Endometrial microvascular endothelial cells (primary cell): ENCODE measurements around the gene HS3ST6. TPM values are rescaled to one million over a fixed set of nuclear protein-coding genes. Genes with fewer than 3 reads are reported as not detected.
"Not testable (repeated sequence)": the region's sequence is repeated elsewhere in the genome, so short reads cannot be mapped to it uniquely, and the experiment has no call there.

Experiments used
- in situ Hi-C: cut with HindIII; loops from 2 replicates; pipeline ENCODE4 v1.10.0; 2017; ENCODE audit warnings: low sequenced_read_pairs, low pct_unique_long_range_greater_than_20kb; ENCODE audit errors: inconsistent ontology term
- total RNA-seq: library from RNA; depleted of rRNA; stranded (reverse); fragments of >200 nt; gene quantifications from one replicate; pipeline ENCODE4 v1.2.3, GENCODE V29; 2015; ENCODE audit errors: inconsistent ontology term

Gene HS3ST6
- total RNA-seq, 1 donor from 2014 or later = not detected

DNA sequence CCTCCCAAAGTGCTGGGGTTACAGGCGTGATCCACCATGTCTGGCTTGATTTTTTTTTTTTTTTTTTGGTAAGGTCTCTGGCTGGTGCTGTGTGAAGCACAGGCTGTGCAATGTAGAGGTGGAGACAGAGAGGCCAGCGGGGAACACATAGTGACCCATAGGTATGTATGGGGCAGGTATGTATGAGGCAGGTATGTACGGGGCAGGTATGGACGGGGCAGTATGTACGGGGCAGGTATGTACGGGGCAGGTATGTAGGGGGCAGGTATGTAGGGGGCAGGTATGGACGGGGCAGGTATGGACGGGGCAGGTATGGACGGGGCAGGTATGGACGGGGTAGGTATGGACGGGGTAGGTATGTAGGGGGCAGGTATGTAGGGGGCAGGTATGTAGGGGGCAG is 31.3 kb upstream of the HS3ST6 start:
- in situ Hi-C loops = no loop called here

DNA sequence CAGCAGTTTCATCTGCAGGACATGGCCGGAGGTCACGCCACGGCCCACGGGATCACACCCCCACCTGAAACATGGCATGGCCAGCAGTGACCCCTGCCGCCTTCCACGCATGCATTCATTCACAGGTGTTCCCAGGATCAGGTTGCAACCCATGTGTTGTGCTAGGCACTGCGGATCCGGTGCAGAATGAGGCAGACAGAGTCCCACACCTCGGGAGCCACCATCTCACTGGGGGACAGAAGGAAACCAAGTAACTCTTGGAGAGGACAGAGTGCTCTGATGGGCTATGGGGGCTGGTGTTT is 29.1 kb upstream of the HS3ST6 start:
- in situ Hi-C loops = no loop called here

DNA sequence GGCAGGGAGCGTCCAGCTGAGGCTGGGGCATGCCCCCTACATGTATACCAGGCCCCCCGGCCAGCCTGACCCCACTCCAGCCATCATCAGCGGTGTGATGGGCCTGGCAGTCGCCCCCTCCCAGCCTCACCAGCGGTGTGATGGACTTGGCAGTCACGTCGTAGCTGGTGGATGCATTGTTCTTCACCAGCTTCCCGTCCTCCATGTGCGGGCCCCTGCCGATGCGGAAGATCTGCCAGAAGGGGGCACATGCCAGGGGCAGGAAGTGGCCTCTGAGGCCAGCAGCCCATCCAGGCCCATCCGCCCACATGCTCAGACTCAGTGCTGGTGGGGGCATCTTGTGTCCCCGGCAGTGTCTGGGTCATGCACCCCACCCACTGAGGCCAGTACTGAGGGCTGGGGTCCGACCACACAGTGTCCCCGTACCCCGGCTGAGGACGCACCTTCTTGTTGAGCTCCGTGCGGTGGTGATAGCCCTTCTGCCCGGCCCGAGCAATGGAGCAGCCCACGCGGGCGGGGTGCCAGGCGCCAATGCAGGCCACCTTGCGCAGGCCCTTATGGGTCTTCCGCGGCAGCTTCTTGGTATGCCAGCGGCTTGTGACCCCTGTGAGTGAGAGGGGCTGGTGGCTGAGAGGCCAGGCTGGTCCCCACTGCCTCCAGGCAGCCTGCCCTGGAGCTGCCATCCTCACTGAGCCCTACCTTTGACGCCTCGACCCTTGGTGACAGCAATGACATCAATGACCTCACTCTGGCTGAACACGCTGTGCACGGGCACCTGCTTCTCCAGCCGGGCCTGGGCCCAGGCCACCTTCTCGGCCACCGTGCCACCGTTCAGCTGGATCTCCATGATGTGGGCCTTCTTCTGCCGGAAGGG is 28.5 kb upstream of the HS3ST6 start:
- in situ Hi-C loops = no loop called here

DNA sequence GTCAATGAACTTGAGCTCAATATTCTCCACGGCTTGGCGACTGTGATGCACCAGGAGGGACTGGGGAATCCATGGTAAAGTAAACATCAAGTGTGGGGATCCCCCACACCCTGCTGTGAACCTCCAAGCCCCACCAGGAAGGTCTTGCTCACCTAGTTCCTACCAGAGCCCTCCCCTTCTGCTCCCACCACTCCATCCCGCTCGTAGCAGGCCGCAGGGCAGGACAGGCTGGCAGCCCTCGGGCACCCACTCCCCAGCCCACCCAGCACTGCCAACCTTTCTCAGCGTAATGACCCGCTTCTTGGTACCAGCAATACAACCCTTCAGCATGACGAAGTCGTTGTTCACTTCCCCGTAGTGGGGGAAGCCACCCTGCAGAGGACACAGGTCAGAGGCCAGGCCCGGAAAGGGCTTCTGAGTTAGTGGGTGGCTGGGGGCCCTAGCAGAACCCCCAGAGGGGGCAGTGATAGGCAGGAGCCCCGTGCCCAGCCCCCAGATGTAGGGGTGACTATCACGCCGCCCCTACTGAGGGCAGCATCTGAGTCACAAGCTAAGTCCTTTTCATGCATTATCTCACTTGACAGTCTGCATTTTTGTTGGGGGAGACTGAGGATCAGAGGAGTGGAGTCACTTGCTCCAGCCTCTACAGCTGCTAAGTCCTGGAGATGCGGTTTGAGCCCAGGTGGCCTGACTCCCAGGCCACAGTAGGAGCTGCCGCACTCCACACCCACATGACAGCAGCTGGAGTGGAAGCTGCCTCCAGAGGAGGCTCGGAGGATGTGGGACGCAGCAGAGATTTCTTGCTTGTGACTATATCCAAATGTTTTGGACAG is 27.6 kb upstream of the HS3ST6 start:
- in situ Hi-C loops = no loop called here

DNA sequence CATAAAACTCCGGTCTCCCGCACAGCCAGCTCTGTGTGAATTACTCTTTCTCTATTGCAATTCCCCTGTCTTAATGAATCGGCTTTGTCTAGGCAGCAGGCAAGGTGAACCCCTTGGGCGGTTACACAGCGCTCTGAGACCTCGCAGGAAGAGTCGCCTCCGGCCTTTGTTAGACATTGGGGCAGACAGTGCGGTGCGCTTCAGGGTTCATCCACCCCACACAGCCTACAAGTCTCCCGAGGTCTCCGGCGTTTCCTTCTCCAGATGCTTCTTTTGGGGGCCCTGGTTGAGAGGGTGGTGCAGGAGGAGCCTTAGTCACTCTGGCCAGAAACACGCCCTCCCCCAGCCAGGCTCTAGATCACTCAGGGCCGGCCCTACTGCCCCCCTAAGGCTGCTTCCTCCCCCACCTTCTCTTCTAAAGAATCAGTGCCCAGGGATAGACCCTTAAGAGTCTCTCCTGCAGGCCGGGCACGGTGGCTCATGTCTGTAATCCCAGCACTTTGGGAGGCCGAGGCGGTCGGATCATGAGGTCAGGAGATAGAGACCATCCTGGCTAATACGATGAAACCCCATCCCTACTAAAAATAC is 26.5 kb upstream of the HS3ST6 start:
- in situ Hi-C loops = no loop called here

DNA sequence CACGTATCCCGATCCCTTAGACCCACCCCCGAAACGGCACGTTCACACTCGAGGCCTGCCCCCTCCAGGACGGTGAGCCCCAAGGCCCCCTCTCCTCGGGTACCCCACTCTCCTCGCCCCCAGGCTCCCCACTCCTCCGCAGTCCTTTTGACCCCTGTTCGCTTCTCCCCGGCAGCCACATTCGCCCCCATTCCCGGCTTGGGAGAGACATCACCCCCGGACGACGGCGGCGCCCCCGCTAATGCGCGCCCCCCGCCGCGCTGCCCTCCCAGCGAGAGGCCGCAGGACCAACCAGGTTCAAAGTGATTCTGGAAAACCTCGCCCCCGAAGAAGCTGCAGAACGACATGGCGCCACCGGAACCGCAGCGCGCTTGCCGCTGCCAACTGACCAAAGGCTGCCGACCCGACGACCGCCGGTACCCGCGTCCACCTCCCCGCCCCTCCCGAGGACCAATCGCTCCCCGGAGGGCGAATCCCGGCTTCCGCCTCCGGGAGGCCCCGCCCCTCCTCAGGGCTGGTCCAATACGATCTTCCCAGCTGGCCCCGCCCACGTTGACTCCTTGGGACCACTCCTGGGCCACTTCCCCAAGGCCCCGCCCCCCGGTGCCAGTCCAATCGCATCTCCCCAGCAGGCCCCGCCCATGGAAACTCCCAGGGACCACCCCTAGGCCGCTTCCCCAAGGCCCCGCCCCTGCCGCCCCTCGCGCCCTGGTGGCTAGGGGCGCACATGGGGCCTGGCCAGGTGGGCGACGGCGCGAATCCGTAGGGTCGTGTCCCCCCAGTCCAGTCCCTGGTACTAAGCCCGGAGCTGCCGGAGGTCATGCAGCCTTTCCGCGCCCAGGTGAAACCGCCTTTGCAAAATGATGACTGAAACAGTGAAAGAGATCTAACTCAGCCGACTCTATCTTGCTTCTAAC is 24.9 kb upstream of the HS3ST6 start, which contains the start of gene MSRB1:
Gene MSRB1 (minus strand): TSS at position 390 of the 917 bp plus-strand sequence. CDS start 43 bp downstream, at position 347.
- in situ Hi-C loops = no loop called here

DNA sequence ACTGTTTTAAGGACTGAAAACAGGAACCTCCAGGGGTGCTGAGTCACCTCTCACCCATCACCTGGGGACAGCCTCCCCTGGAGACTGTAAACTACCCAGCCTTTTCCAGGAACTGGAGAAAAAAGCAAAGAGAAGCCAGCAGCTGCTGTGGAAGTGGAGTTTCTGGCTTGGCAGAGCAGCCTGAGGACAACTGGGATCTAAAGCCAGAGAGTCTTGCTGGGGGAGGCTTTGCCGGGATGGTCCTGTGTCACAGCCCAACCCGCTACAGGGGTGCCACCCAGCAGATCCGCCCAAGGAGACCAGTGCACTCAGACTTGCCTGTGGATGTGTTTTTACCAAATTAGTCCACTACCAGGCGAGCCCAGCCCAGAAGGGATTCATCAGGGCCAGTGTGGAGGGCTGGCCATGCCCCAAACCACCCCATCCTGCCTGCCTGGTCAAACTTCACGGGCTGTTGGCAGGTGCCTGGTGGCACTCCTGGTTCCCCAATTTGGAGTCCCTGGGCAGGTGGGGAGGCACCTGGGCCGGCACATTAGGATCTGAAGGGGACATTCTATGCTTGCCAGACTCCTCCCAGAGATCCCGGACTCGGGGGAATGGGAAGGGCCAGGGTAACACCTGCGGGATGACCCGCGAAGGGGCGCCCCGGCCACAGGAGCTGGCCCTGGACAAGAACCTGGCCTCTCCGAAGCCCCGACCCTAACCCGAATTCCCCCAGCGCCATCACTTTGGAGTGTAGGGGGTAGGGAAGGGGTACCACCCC is 24.0 kb upstream of the HS3ST6 start:
- in situ Hi-C loops = no loop called here

DNA sequence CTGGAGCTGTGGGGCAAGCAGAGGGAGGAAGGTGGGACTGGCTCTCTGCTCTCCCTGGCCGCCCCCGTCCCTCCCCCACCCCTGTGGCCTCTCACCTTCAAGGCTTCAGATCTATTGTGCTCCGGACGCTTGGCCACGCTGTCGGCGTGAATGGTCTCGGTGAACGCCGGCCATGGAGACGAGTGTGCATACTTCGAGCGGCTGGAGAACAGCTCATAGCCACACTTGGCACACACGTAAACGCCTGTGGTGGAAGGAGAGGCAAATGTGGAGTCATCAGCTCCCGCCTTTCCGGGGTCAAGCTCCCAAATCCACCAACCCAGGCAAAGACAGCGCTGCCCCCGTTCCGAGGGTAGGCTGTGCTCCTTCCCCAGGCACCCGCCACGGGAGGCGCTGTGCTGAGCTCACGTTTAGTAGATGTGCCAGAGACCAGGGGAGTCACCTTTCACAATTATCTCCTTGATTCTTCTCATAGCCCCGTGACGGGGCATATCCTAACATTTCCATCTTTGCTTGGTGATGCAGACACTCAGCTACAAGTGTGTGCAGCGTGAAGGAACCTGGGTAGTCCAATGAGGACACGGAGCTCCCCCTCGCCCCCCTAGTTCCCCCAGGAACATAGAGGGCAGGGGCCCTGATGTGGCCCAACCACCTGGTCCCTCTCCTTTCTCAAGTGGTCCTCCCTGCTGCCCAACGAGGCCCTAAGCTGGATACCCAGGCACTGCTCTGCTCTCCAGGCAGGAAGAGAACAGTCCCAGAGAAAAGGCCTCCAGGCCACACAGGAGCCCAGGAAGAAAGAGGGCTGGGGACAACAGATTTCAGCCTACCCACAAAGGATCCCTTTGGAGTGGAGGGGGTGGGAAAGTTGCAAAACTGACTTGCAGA is 23.2 kb upstream of the HS3ST6 start:
- in situ Hi-C loops = no loop called here

DNA sequence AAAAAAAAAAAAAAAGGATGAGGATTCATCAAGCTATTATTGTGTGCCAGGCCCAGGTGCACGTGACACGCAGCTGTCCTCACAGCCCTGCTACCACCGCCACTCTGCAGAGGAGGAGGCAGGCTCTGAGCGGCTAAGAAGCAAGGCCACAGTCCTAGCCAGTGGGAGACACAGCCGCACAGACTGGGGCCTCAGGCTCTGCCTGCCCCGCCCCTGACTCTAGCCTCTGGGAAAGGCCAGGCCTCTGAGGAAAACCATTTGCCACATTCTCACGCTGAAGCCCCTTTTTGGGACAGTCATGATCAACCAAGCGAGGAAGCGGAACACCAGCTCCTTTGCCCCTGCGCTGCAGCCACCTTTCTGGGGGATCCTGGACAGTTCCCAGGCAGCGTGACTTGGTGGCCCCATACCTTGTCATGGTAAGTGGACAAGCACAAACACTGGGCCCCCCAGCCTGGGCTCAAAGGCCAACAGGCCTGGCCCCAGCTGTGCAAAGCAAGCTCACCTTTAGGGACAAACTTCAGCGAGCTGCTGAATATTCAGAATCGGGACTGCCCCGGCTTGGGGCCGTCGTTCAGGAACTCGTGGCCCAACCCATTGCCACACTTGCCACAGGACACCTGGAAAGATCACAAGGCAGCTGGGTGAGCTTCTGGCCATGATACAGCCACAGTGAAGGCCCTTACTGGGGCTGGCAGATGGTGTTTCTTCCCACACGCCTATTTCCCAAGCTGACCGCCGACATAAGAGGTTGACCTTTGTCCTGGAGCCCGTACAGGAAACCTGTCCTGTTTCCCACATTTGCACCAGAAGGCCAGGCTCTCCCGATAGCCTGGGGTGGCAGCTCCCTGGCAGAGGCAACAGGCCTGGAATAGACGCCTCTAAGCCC is 22.3 kb upstream of the HS3ST6 start:
- in situ Hi-C loops = no loop called here

DNA sequence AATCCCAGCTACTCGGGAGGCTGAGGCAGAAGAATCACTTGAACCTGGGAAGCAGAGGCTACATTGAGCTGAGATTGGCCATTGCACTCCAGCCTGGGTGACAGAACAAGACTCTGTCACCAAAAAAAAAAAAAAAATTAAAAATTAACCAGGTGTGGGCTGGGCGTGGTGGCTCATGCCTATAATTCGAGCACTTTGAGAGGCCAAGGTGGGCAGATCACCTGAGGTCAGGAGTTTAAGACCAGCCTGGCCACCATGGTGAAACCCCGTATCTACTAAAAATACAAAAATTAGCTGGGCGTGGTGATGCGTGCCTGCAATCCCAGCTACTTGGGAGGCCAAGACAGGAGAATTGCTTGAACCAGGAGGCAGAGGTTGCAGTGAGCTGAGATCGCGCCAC is 21.6 kb upstream of the HS3ST6 start:
- in situ Hi-C loops = not testable (repeated sequence)

DNA sequence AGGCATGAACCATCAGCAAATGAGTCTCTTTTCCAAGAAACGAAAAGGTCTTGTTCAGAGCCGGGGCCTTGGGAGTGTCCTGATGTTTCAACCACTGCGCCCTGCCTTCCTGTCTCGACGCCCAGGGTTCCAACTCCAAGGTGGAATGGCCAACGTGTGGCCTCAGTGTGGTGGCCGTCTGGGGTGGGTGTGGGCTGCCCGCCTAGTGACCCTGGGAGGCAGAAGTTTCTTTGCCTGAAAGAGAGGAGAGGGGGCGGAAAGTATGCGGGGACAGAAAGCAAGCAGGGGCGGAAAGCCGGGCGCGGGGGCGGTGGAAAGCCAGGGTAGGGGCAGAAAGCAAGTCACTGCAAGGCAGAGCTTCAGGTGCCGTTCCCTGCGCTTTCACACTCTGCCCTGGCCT is 20.7 kb upstream of the HS3ST6 start:
- in situ Hi-C loops = no loop called here

DNA sequence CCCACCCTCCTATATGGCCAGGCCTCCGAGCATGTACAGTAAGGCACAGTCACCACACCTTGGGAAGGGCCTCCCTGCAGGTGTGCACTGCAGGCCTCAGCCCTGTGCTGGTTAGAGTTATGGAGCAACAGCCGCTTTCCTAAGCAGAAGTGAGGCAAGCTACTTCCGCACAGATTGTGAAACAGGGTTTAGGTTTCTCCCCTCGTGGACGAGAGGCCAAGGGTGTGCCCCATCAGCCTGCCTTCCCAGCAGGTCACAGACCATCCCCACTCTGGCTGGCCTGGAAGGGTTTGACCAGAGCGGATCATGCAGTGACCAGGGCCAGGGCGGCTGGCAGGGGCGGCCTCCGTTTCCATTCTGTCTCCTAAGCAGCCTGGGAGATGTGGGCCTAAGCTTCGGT is 20.1 kb upstream of the HS3ST6 start:
- in situ Hi-C loops = no loop called here

DNA sequence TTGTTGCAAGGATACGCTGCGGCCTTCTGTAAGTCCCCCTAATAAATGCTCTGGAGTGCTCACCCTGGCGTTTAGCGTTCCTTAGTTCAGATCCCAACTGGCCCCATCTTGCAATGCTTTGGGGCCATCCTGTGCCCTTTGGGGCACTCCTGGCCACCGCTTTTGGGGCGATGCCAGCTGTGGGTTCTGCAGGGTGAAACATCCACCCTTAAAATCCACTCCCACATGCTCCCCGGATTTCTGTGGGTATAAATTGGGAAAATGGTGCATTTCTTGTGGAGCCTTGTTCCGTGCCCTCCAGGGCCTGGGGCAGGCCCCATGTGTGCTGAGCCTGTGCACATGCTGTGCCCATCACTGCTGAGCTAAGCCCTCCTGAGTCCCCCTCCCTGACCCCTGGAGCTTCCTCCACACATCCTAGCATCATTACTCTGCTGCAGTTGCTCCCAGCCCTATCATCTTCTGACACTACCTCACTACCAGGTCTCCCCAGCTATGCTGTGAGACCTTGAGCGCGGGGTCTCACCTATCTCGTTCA is 18.8 kb upstream of the HS3ST6 start:
- in situ Hi-C loops = no loop called here

DNA sequence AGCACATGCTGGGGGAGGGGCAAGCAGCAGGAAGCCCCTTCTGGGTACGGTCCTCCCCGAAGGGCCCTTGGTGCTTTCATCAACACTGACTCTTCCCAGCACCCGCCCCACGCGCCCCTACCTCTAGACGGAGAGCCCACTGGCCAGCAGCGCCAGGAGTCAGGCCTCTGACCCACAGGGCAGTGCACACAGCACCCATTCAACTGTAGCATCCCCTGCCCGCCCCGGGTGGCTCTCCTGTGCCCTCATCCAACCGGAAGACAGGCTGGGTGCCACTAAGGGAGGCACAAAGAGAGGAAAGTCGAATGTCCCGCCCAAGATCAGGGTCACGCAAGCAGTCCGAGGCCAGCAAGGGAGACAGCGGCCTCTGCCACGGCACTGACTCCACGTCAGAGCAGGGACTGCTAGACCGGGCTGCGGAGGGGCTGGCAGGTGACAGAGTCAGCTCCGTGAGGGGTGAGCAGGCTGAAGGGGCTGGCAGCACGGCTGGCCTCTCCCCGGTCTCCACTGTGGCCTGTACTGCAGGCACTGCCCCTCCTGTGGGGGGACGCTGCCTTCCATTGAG is 15.0 kb upstream of the HS3ST6 start:
- in situ Hi-C loops = no loop called here

DNA sequence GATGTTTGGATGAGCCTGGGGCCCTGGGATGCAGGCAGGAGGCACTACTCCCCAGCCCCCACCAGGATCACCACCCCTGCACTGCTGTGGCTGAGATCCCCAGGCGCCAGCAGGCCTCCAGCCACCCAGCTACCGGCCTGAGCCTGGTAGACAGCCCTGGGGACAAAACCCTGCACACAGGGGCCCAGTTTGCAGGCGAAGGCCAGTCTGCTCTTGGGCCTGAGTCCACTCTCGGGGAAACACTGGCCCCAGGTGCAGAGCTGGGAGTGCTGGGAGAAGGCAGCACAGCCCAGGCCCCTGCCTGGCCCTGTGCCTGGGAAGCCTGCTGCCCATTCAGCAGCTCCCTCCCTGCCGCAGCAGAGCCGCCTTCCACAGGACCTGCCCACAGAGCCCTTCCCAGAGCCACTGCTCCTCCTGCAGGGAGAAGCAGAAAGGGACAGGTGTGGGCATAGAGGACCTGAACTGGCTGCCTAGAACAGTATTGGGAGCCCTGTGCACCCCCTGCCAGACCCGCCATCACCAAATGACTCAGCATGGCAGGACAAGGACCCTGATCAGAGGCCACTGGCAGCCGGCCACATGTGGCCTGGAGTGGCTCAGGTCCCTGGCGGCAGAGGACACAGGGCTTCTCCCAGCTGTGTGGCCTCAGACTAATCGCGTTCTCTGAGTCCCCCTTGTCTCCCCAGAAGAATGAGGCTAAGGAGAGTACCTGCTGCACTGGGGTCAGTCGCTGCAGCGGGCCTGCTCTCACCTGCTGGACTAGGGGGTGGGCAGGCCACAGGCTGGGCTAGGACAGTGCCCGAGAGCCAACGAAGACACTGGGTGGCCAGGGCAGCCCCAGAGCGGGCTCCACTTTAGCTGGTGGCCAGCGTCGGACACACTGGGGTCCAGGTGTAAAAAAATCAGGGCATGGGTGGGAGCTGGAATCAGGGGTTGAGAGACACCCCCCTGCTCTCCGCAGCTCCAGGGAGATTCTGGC is 14.1 kb upstream of the HS3ST6 start:
- in situ Hi-C loops = no loop called here
